ENCODE results near the gene PTPN1.
A peak's percentile ranks its signal among the peaks of the same experiment; 100 is the strongest.
"Not testable (repeated sequence)": the region's sequence is repeated elsewhere in the genome, so short reads cannot be mapped to it uniquely, and the experiment has no call there.

PTPN1 gene

GRCh38 chr20:50472693-50473664 is 37.2 kb upstream of the PTPN1 start:
- Mint-ChIP-seq H3K4me3 (no peak overlapping the region), H3K27me3 (ENCODE audit: low read depth) (peaks cover 3% of the 10 kb centered on the region), H3K4me1 (ENCODE audit: low read depth) (peaks cover 11% of the 10 kb centered on the region), H3K9me3 (no peaks in the 10 kb centered on the region), H3K36me3 (ENCODE audit: low read depth) (no peaks in the 10 kb centered on the region), H3K27ac (no peak overlapping the region)

- peaks cover 16% of the 10 kb centered on the region for H3K4me1 Mint-ChIP-seq (ENCODE audit: low read depth)
- H3K36me3 Mint-ChIP-seq (ENCODE audit: low read depth); H3K27ac Mint-ChIP-seq; H3K4me3 Mint-ChIP-seq; H3K27me3 Mint-ChIP-seq (ENCODE audit: low read depth); H3K9me3 Mint-ChIP-seq: not testable (repeated sequence)
These were observed 35.8 kb upstream of the PTPN1 start for GRCh38 chr20:50474356-50474755.

GRCh38 chr20:50475681-50476292 is 34.4 kb upstream of the PTPN1 start:
- Mint-ChIP-seq H3K9me3 (no peaks in the 10 kb centered on the region), H3K4me1 (ENCODE audit: low read depth) (peaks cover 13% of the 10 kb centered on the region), H3K27ac (no peak overlapping the region), H3K4me3 (no peak overlapping the region), H3K27me3 (ENCODE audit: low read depth) (peaks cover 3% of the 10 kb centered on the region), H3K36me3 (ENCODE audit: low read depth) (no peaks in the 10 kb centered on the region)

GRCh38 chr20:50477239-50477872 is 32.8 kb upstream of the PTPN1 start:
- H3K4me1 Mint-ChIP-seq (ENCODE audit: low read depth): peaks cover 10% of the 10 kb centered on the region
- H3K9me3 Mint-ChIP-seq: no peaks in the 10 kb centered on the region
- H3K27me3 Mint-ChIP-seq (ENCODE audit: low read depth): no peaks in the 10 kb centered on the region
- no peak overlapping the region for H3K27ac Mint-ChIP-seq
- H3K4me3 Mint-ChIP-seq: no peak overlapping the region
- no peaks in the 10 kb centered on the region for H3K36me3 Mint-ChIP-seq (ENCODE audit: low read depth)

GRCh38 chr20:50478162-50478990 is 31.8 kb upstream of the PTPN1 start:
- H3K36me3 Mint-ChIP-seq (ENCODE audit: low read depth): no peaks in the 10 kb centered on the region
- peaks cover 17% of the 10 kb centered on the region for H3K4me1 Mint-ChIP-seq (ENCODE audit: low read depth)
- no peak overlapping the region for H3K4me3 Mint-ChIP-seq
- H3K9me3 Mint-ChIP-seq: no peaks in the 10 kb centered on the region
- no peaks in the 10 kb centered on the region for H3K27me3 Mint-ChIP-seq (ENCODE audit: low read depth)
- no peak overlapping the region for H3K27ac Mint-ChIP-seq

- Mint-ChIP-seq H3K36me3 (ENCODE audit: low read depth) (peaks cover 4% of the 10 kb centered on the region), H3K27ac (peak overlapping the region; percentile 21), H3K4me3 (no peak overlapping the region), H3K4me1 (ENCODE audit: low read depth) (peaks cover 25% of the 10 kb centered on the region), H3K27me3 (ENCODE audit: low read depth) (no peaks in the 10 kb centered on the region), H3K9me3 (no peaks in the 10 kb centered on the region)
These were observed 28.4 kb upstream of the PTPN1 start for GRCh38 chr20:50481741-50482140.

- H3K4me3 Mint-ChIP-seq: peak overlapping the region; percentile 96
- H3K27ac Mint-ChIP-seq: peak overlapping the region; percentile 98
- H3K36me3 Mint-ChIP-seq (ENCODE audit: low read depth): peaks cover 4% of the 10 kb centered on the region
- no peaks in the 10 kb centered on the region for H3K9me3 Mint-ChIP-seq
- no peaks in the 10 kb centered on the region for H3K27me3 Mint-ChIP-seq (ENCODE audit: low read depth)
- H3K4me1 Mint-ChIP-seq (ENCODE audit: low read depth): peaks cover 27% of the 10 kb centered on the region
These were observed 27.7 kb upstream of the PTPN1 start for GRCh38 chr20:50482396-50482981.

GRCh38 chr20:50484271-50484976 is 25.8 kb upstream of the PTPN1 start:
- Mint-ChIP-seq H3K4me3 (peak overlapping the region; percentile 96), H3K4me1 (ENCODE audit: low read depth) (peaks cover 23% of the 10 kb centered on the region), H3K27ac (peak overlapping the region; percentile 98), H3K9me3 (no peaks in the 10 kb centered on the region), H3K27me3 (ENCODE audit: low read depth) (no peaks in the 10 kb centered on the region), H3K36me3 (ENCODE audit: low read depth) (peaks cover 4% of the 10 kb centered on the region)

- no peaks in the 10 kb centered on the region for H3K9me3 Mint-ChIP-seq
- no peak overlapping the region for H3K27ac Mint-ChIP-seq
- peaks cover 22% of the 10 kb centered on the region for H3K4me1 Mint-ChIP-seq (ENCODE audit: low read depth)
- H3K27me3 Mint-ChIP-seq (ENCODE audit: low read depth): no peaks in the 10 kb centered on the region
- H3K36me3 Mint-ChIP-seq (ENCODE audit: low read depth): peaks cover 4% of the 10 kb centered on the region
- H3K4me3 Mint-ChIP-seq: no peak overlapping the region
These were observed 22.8 kb upstream of the PTPN1 start for GRCh38 chr20:50487397-50487796.

GRCh38 chr20:50488236-50488806 is 21.9 kb upstream of the PTPN1 start:
- H3K36me3 Mint-ChIP-seq (ENCODE audit: low read depth): peaks cover 4% of the 10 kb centered on the region
- no peak overlapping the region for H3K27ac Mint-ChIP-seq
- H3K4me1 Mint-ChIP-seq (ENCODE audit: low read depth): peaks cover 15% of the 10 kb centered on the region
- H3K4me3 Mint-ChIP-seq: no peak overlapping the region
- H3K9me3 Mint-ChIP-seq: no peaks in the 10 kb centered on the region
- no peaks in the 10 kb centered on the region for H3K27me3 Mint-ChIP-seq (ENCODE audit: low read depth)

- Mint-ChIP-seq H3K4me3 (no peak overlapping the region), H3K36me3 (ENCODE audit: low read depth) (no peaks in the 10 kb centered on the region), H3K4me1 (ENCODE audit: low read depth) (peaks cover 5% of the 10 kb centered on the region), H3K27me3 (ENCODE audit: low read depth) (no peaks in the 10 kb centered on the region), H3K27ac (no peak overlapping the region), H3K9me3 (no peaks in the 10 kb centered on the region)
These were observed 19.0 kb upstream of the PTPN1 start for GRCh38 chr20:50491168-50491567.

- Mint-ChIP-seq H3K27ac (no peak overlapping the region), H3K36me3 (ENCODE audit: low read depth) (no peaks in the 10 kb centered on the region), H3K4me1 (ENCODE audit: low read depth) (peaks cover 5% of the 10 kb centered on the region), H3K4me3 (no peak overlapping the region), H3K27me3 (ENCODE audit: low read depth) (no peaks in the 10 kb centered on the region), H3K9me3 (no peaks in the 10 kb centered on the region)
These were observed 18.1 kb upstream of the PTPN1 start for GRCh38 chr20:50491926-50492634.

- Mint-ChIP-seq H3K36me3 (ENCODE audit: low read depth) (no peaks in the 10 kb centered on the region), H3K27me3 (ENCODE audit: low read depth) (no peaks in the 10 kb centered on the region), H3K9me3 (no peaks in the 10 kb centered on the region), H3K4me3 (no peak overlapping the region), H3K27ac (no peak overlapping the region), H3K4me1 (ENCODE audit: low read depth) (peaks cover 2% of the 10 kb centered on the region)
These were observed 16.3 kb upstream of the PTPN1 start for GRCh38 chr20:50493881-50494253.

Measured in T-helper 1 cell treated with Interleukin-12 subunit alpha and Interleukin-12 subunit beta and Interleukin-4 antibody, amounts not matched to agents 30 μg/mL and 1 μg/mL, for 36 hours (primary cell).